Stimulated activated CD4-positive, alpha-beta T cell treated with anti-CD3 and anti-CD28 coated beads, Interleukin-2, amount 100 ng/mL, for 24 hours (primary cell): ENCODE results near the gene FAM151B.

Experiments
- DNase-seq, 2 donors: peaks; one replicate each; pipeline ENCODE4 v3.0.0-alpha.2; 2020

Gene FAM151B

DNA sequence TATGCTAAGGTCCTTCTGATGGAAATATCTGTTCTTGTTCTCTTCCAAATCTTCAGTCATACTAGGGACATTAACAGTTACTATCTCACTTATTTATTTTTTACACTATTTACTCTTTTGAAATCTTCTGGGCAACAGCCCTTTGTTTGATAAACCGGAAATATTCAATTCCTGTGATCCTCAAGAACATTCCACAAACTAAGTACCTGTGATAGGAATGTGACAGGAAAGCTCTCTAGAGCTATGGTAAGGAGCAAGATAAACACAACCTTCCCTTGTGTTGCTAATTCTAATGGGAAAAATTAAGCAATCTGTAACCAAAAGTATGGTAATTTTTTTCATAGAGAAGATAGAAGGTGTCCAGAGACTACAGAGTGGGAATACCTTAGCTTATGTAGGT lies 104.2 kb downstream of the FAM151B start:
- no peak for DNase-seq
